HG02840 (cell line): ENCODE results near the gene TREX2.

Experiments
- ATAC-seq: cut with Tn5 transposase; IDR thresholded peaks from one replicate; pipeline ENCODE4 v1.9.1; 2021; ENCODE audit warnings: mild to moderate bottlenecking, moderate library complexity, moderate number of reproducible peaks; ENCODE audit not compliant: unreplicated experiment, low FRiP score

The TREX2 gene, protein sequence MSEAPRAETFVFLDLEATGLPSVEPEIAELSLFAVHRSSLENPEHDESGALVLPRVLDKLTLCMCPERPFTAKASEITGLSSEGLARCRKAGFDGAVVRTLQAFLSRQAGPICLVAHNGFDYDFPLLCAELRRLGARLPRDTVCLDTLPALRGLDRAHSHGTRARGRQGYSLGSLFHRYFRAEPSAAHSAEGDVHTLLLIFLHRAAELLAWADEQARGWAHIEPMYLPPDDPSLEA

DNA sequence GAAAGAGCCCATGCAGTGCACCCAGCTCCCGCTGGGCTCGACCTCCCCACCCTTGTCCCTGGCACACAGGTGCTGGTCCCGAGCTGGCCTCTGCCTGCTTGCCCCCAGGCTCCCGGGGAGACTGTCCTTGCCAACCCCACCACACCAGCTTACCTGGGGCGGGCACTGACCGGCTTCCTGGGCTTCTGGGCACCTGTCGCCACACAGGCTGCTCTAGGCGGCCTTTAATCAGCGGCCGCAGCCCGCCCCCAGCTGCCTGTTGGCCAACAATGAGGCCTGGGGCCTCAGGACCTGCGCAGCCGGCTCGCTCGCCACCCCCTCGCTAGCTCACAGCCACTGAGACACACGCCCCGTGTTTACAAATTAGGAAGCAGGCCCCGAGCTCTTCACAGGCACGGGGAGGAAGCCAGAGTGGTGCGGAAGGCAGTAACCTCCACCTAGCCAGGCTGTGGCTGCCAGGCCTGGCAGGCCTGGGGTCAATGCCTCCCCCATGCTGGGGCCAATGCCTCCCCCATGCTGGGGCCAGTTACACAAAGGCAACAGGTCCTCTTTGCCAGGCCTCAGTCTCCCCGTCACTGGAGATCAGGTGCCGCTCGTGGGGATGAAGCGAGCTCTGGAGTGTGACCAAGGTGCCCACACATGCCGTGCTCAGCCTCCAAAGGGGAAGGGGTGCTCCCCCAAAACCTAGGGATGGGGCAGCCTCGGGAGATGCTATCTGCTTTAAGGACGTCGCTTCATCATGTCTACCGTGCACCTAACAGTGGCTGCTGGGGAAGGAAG, at the start of gene TREX2:
TREX2 (minus strand) TSS at position 201 of the 780 bp plus-strand sequence. CDS start 626 bp downstream, outside the sequence.
- no peak for ATAC-seq

GRCh38 chrX:153495362-153495751, 49.5 kb upstream of the TREX2 start:
- no peak for ATAC-seq

GRCh38 chrX:153494541-153495361, 48.9 kb upstream of the TREX2 start, which contains the start of gene BGN:
BGN (plus strand) TSS chrX:153494980; CDS start chrX:153504632, 9,652 bp downstream.
- ATAC-seq = no peak

DNA sequence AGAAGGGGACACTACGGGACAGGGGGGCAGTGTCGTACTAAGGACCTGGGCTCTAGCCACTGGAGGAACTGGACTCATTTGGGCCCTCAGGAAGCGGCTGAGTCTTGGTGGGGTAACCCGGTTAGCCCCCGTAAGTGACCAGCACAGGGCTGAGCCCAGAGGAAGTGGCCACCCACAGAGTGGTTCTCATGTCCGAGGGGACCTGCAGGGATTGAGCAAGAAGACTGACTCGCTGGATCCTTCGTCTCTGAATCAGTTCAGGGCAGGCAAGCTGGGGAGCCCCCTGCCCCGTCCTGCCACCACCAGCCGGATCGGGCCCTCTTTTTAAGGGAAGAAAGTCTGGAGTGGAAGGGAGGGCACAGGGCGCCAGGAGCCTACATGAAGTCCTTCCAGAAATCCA, 48.2 kb upstream of the TREX2 start:
- no peak for ATAC-seq

DNA sequence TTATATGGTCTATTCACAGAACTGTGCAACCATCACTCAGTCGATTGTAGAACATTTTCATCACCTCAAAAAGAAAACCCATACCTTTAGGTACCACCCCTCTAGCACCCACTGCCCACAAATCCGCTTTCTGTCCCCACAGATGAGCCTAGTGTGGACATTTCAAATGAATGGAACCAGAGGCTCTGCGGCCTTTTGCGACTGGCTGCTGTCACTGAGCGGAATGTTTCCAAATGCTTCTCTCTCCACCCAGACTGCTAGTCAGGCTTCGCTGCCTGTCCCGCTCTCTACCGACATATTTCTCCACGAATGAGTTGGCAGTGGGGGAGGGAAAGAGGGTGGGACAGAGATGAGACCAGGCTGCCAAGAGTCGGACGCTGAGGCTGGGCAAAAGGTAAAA, 47.2 kb upstream of the TREX2 start:
- no peak for ATAC-seq

GRCh38 chrX:153492543-153492942, 46.7 kb upstream of the TREX2 start:
- ATAC-seq = no peak

DNA sequence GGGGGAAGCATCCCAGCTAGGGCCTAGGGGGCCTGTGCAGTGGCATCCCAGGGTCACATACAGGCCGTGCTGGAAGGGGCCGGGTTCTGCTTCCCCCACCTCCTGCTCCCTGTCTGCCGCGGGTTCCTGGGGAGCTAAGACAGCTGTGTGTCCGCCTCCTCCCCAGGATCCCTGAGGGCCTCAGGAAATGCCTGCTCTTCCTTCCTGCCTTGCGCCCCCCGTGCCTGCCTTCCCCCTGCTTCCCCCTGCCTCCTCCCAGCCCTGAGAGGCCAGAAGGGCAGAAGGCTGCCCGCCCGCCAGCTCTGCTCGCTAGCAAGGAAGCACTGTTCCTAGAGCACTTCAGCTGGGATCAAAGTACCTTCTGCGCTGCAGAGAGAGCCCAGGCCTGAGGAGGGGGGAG, 46.1 kb upstream of the TREX2 start:
- no peak for ATAC-seq

DNA sequence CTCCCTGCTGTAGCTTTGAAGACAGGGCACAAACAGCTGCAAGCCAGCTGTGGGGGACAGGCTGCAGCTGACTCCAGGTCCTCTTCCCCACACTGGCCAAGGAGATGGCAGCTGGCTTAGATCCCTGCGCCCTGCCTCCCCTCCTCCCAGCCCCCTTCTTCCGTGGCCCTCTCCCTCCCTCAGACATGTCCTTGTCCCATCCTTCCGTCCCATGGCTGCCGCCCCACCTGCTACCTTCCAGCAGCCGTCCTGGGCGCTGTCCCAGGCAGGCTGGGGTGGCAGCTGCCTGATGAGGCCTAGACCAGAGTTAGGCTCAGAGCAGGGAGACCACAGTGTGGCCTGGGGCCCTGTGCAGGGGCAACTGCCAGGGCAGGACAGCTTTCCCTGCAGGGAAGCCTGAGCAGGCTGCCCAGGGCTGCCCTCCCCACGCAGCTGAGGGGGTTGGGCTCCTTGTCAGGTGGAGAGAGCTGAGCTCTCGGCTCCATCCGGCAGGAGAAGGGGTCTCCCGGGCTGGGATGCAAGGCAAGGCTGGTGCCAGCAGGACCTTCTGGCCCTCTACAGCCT, 45.6 kb upstream of the TREX2 start:
- no peak for ATAC-seq

- no peak for ATAC-seq
Measured at GRCh38 chrX:153490217-153490930, 44.5 kb upstream of the TREX2 start.

- ATAC-seq = no peak
Measured at GRCh38 chrX:153488231-153488914, 42.5 kb upstream of the TREX2 start.

GRCh38 chrX:153487590-153488071, 41.8 kb upstream of the TREX2 start:
- ATAC-seq = no peak

- no peak for ATAC-seq
Measured at GRCh38 chrX:153486171-153486570, 40.3 kb upstream of the TREX2 start.

DNA sequence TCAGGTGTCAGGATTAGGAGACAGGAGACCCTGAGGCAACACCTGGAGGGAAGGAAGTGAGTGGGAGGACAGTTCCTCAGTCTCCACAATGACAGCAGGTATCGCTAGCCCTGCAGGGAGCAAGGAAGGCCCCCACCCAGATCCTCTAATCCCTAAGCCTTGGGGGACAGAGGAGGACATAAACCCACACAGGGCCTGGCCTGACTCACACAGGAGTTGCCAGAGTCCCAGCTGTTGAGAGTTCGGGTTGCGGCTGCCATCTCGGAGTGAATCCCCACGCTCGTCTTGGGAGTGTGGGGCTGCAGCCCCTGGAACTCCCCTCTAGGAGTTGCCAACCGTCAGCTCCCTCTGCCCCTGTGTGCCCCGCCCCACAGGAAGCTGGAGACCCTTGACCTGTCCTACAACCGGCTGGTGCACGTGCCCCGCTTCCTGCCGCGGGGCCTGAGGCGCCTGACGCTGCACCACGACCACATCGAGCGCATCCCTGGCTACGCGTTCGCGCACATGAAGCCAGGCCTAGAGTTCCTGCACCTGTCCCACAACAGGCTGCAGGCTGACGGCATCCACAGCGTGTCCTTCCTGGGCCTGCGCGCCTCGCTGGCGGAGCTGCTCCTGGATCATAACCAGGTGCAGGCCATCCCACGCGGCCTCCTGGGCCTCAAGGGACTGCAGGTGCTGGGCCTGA, 39.7 kb upstream of the TREX2 start:
- no peak for ATAC-seq

DNA sequence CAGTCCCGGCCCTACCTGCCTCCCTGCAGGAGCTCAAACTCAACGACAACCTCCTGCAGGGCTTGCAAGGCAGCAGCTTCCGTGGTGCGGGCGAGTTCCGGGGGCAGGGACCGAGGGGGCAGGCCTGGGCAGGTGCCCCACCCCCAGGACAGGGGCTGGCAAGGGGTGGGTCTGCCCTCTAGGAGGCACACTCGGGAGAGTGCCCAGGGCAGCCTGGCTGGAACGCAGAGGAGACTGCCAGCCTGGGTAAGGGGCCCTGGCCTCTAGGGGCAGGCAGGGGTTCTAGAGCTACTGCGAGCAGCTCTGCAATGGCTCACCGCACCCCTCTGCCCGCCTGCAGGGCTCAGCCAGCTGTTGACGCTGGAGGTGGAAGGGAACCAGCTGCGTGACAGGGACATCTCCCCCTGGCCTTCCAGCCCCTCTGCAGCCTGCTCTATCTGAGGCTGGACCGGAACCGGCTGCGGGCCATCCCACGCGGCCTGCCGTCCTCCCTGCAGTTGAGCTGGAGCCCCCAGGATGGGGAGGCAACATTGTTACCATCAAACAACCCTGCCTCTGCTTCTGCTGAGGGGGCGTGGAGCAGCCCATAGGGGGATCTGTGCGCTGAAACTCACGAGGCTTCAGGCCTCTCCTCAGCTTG, 36.6 kb upstream of the TREX2 start:
- ATAC-seq = no peak

DNA sequence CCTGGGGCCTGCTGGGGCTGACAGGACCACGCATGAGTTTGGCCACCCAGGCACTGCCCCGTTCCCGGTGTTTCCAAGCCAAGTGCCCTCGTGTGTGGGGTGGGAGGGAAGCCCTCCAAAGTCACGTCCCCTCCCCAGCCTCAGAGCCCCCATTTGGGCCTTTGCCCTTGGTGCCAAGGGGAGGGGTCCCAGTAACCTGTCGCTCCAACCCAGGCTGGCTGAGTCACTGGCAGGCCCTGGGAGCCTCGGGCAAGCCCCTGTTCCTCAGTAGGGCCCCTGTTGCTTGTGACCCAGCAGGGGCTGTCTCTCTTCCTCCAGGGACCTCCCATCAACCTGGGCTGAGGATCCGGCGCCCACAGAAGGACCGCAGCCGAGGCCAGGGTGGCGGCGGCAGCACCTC, 35.2 kb upstream of the TREX2 start:
- no peak for ATAC-seq

- no peak for ATAC-seq
Measured at GRCh38 chrX:153478746-153479145, 32.9 kb upstream of the TREX2 start.

- ATAC-seq = no peak
Measured at GRCh38 chrX:153477901-153478300, 32.0 kb upstream of the TREX2 start.

GRCh38 chrX:153477364-153477857, 31.6 kb upstream of the TREX2 start:
- no peak for ATAC-seq
